AG04449 (cell line): ENCODE results near the gene IFFO2.
"Not testable (repeated sequence)": the region's sequence is repeated elsewhere in the genome, so short reads cannot be mapped to it uniquely, and the experiment has no call there.

Experiments used
- CTCF ChIA-PET: fragments of 350-600 bp; formaldehyde crosslinking; extraction: SDS; loops from one replicate; lab custom pipeline; 2021; ENCODE audit warnings: antibody characterized with exemption; lab: Yijun Ruan, JAX
- POLR2A ChIA-PET: fragments of 400-600, 350-600 bp; formaldehyde crosslinking; extraction: SDS; loops from one replicate; lab custom pipeline; 2020; ENCODE audit warnings: antibody characterized with exemption, inconsistent platforms; lab: Yijun Ruan, JAX
- DNase-seq: peaks from one replicate; pipeline ENCODE4 v3.0.0-alpha.2; 2010; ENCODE audit warnings: low read depth, low spot score
- H3K4me3 ChIP-seq: 2 replicates; pipeline ENCODE4 v1.5.1; 2011; ENCODE audit warnings: low read depth, mild to moderate bottlenecking, control low read depth, low read length
- CTCF ChIP-seq: IDR thresholded peaks from one replicate; pipeline ENCODE4 v1.5.1; 2011; ENCODE audit warnings: mild to moderate bottlenecking, moderate library complexity, low read length, control low read depth, inconsistent platforms; ENCODE audit not compliant: insufficient read depth; ENCODE audit errors: missing control alignments

Gene IFFO2

GRCh38 chr1:18870957-18871356 is 85.5 kb downstream of the IFFO2 start:
- POLR2A ChIA-PET: no interaction called here
- no peak for DNase-seq
- no peak for TF ChIP-seq CTCF
- CTCF ChIA-PET: interaction anchor here (1.8 to 6.0 kb wide), 3 partner anchors 13 to 273 kb away, joined by 6 to 95 read pairs (median 8); no protein-coding TSS in a partner anchor
- no peak overlapping the region for H3K4me3 ChIP-seq

GRCh38 chr1:18870595-18870865 is 85.9 kb downstream of the IFFO2 start:
- DNase-seq, H3K4me3 ChIP-seq, POLR2A ChIA-PET: not testable (repeated sequence)
- CTCF ChIA-PET: interaction anchor here (1.8 to 2.0 kb wide), 2 partner anchors 14 to 273 kb away, joined by 6 to 8 read pairs; no protein-coding TSS in a partner anchor

GRCh38 chr1:18869847-18870594 is 86.5 kb downstream of the IFFO2 start:
- DNase-seq: no peak
- ChIA-PET CTCF (interaction anchor here (1.3 to 2.0 kb wide), 3 partner anchors 14 to 273 kb away, joined by 3 to 8 read pairs (median 6); no protein-coding TSS in a partner anchor), POLR2A (no interaction called here)
- H3K4me3 ChIP-seq: no peak overlapping the region
- TF ChIP-seq CTCF: no peak

- DNase-seq: no peak
- ChIA-PET CTCF (interaction anchor here (1.3 to 2.0 kb wide), 2 partner anchors 15 to 38 kb away, joined by 3 to 8 read pairs; no protein-coding TSS in a partner anchor), POLR2A (no interaction called here)
- no peak for TF ChIP-seq CTCF
- no peak overlapping the region for H3K4me3 ChIP-seq
These were observed 87.6 kb downstream of the IFFO2 start for GRCh38 chr1:18868801-18869424.

- CTCF ChIA-PET: interaction anchor here (1.3 kb wide), 1 partner anchor 39 kb away, joined by 3 read pairs; no protein-coding TSS in a partner anchor
- TF ChIP-seq CTCF: no peak
- POLR2A ChIA-PET: no interaction called here
- H3K4me3 ChIP-seq: no peak overlapping the region
- no peak for DNase-seq
These were observed 88.1 kb downstream of the IFFO2 start for GRCh38 chr1:18868354-18868753.

GRCh38 chr1:18866846-18867245 is 89.6 kb downstream of the IFFO2 start:
- ChIA-PET CTCF (interaction anchor here (2.6 kb wide), 1 partner anchor 8 kb away, joined by 13 read pairs; no protein-coding TSS in a partner anchor), POLR2A (no interaction called here)
- no peak for TF ChIP-seq CTCF
- DNase-seq: no peak
- no peak overlapping the region for H3K4me3 ChIP-seq
